ENCODE results near the gene PLD1. TPM values are rescaled to one million over a fixed set of nuclear protein-coding genes. Genes with fewer than 3 reads are reported as not detected.
"Not testable (repeated sequence)": the region's sequence is repeated elsewhere in the genome, so short reads cannot be mapped to it uniquely, and the experiment has no call there.

PLD1 gene, protein sequence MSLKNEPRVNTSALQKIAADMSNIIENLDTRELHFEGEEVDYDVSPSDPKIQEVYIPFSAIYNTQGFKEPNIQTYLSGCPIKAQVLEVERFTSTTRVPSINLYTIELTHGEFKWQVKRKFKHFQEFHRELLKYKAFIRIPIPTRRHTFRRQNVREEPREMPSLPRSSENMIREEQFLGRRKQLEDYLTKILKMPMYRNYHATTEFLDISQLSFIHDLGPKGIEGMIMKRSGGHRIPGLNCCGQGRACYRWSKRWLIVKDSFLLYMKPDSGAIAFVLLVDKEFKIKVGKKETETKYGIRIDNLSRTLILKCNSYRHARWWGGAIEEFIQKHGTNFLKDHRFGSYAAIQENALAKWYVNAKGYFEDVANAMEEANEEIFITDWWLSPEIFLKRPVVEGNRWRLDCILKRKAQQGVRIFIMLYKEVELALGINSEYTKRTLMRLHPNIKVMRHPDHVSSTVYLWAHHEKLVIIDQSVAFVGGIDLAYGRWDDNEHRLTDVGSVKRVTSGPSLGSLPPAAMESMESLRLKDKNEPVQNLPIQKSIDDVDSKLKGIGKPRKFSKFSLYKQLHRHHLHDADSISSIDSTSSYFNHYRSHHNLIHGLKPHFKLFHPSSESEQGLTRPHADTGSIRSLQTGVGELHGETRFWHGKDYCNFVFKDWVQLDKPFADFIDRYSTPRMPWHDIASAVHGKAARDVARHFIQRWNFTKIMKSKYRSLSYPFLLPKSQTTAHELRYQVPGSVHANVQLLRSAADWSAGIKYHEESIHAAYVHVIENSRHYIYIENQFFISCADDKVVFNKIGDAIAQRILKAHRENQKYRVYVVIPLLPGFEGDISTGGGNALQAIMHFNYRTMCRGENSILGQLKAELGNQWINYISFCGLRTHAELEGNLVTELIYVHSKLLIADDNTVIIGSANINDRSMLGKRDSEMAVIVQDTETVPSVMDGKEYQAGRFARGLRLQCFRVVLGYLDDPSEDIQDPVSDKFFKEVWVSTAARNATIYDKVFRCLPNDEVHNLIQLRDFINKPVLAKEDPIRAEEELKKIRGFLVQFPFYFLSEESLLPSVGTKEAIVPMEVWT
- total RNA-seq (1 to 10 TPM; 1.9 to 6.7 (median 3.0) TPM), polyA plus RNA-seq (1 to 10 TPM in 2 of 3 donors, under 1 TPM in 1; 0.73 to 1.7 (median 1.6) TPM)
- long read RNA-seq, donor 1, result 0 reads
- long read RNA-seq, donor 2, partial matches to known transcripts, result 0 of 1 reads
- long read RNA-seq, donor 2, other reads (novel, unspliced or antisense), result 1 of 1 reads

DNA sequence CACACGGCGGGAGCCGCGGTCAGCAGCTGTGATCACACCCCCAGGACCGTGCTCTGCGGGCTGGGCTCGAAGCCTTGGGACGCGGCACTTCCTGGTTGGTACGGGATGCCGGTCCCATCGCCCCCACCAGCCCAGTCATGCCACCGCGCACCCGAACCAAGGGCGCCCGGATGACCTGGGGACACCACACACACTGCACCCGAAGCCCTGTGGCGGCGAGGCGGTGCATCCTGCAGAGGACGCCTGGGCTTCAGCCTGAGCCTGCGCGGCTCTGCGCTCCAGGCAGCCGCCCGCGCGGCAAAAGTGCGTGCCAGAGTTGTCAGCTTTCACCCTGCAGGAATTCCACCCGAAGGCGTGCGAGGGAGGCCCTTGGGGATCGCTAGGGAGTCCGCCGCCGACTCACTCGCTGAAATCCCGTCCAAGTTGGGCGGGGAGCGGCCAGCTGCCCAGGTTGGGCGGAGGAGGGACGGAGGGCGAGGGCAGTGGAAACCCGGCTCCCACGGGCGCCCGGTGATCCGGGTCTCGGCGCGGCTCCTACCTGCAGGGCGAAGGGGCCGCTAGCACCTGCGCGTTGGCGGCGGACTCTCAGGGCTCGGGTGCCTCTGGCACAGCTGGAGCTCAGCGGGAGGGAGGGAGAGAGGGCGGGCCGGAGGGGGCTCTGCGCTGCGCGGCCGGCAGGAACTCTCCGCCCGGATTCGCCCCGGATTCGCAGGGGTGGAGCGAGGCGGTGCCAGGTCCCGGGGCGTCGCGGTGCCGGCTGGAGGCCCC, at the start of gene PLD1:
PLD1 (minus strand) TSS at position 623 of the 768 bp plus-strand sequence. CDS start 72,432 bp downstream, outside the sequence.
- H3K36me3 ChIP-seq (ENCODE audit: insufficient read depth in 1 of 2, low read depth in 1 of 2), result no peaks in the 10 kb centered on the region
- TF ChIP-seq, protein P1, sequence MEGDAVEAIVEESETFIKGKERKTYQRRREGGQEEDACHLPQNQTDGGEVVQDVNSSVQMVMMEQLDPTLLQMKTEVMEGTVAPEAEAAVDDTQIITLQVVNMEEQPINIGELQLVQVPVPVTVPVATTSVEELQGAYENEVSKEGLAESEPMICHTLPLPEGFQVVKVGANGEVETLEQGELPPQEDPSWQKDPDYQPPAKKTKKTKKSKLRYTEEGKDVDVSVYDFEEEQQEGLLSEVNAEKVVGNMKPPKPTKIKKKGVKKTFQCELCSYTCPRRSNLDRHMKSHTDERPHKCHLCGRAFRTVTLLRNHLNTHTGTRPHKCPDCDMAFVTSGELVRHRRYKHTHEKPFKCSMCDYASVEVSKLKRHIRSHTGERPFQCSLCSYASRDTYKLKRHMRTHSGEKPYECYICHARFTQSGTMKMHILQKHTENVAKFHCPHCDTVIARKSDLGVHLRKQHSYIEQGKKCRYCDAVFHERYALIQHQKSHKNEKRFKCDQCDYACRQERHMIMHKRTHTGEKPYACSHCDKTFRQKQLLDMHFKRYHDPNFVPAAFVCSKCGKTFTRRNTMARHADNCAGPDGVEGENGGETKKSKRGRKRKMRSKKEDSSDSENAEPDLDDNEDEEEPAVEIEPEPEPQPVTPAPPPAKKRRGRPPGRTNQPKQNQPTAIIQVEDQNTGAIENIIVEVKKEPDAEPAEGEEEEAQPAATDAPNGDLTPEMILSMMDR (IDR thresholded peaks at IDR 0.05), result peak; percentile 9
- H3K4me1 ChIP-seq, result peaks cover 10% of the 10 kb centered on the region
- no peaks in the 10 kb centered on the region for H3K27me3 ChIP-seq (ENCODE audit: insufficient read depth in 3 of 3, low read length in 2 of 3)
- no peaks in the 10 kb centered on the region for H3K9me3 ChIP-seq
- DNase-seq (peak; percentile 89 to 93), ATAC-seq (peak; percentile 74 to 85 (median 82))
- H3K4me3 ChIP-seq, result peak within 1 kb of the TSS; percentile 79
- peak within 1 kb of the TSS; percentile 70 for H3K27ac ChIP-seq
- intact Hi-C loops (cut with DNase I), result no loop called here
- 0% methylated on average over 60 to 77 of the region's 78 CpGs for WGBS, 3 donors

DNA sequence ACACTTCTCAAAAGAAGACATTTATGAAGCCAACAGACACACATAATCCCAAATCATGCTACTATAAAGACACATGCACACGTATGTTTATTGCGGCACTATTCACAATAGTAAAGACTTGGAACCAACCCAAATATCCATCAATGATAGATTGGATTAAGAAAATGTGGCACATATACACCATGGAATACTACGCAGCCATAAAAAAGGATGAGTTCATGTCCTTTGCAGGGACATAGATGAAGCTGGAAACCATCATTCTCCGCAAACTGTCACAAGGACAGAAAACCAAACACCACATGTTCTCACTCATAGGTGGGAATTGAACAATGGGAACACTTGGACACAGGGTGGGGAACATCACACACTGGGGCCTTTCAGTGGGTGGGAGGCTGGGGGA, 48.5 kb upstream of the PLD1 start:
- ATAC-seq; H3K27ac ChIP-seq; H3K27me3 ChIP-seq (ENCODE audit: insufficient read depth in 3 of 3, low read length in 2 of 3); H3K36me3 ChIP-seq (ENCODE audit: insufficient read depth in 1 of 2, low read depth in 1 of 2); DNase-seq; H3K4me1 ChIP-seq; H3K4me3 ChIP-seq; intact Hi-C loops (cut with DNase I): not testable (repeated sequence)
- 96 to 99% (median 98%) methylated on average over 4 of the region's 4 CpGs for whole genome bisulfite sequencing, 3 donors
- peaks cover 11% of the 10 kb centered on the region for H3K9me3 ChIP-seq

DNA sequence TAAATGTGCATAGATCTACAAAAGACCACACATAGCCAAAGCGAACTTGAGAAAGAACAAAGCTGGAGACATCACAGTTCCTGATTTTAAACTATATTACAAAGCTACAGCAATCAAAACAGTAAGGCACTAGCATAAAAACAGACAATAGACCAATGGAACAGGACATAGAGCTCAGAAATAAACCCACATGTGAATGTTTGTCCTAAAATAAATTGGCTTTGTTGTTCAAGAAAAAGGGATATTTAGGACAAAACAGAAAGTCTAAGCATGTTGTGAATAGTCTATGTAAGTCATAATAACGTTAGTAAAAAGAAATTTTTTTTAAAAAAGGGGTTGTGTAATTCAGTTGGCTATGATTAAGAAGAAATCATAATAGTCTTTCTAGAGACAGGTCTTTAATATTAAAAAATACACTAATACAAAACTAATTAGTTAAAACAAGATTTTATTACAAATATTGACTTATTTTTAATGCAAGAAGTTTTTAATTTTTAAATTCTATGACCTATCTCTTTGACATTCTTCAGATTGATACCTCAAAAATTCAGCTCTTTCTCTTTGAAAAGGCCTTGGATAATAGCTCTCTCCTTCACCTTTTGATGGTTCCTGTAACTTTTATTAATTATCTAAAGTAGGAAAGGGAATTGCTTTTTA, 44.5 kb upstream of the PLD1 start:
- TF ChIP-seq, protein P1 (IDR thresholded peaks at IDR 0.05), result no peak
- no peaks in the 10 kb centered on the region for H3K4me1 ChIP-seq
- intact Hi-C loops (cut with DNase I), result no loop called here
- peaks cover 12% of the 10 kb centered on the region for H3K9me3 ChIP-seq
- 84 to 93% (median 93%) methylated on average over 2 of the region's 2 CpGs for whole genome bisulfite sequencing, 3 donors
- H3K36me3 ChIP-seq (ENCODE audit: insufficient read depth in 1 of 2, low read depth in 1 of 2), result no peaks in the 10 kb centered on the region
- ATAC-seq (no peak), DNase-seq (no peak)
- H3K27ac ChIP-seq, result no peak overlapping the region
- no peak overlapping the region for H3K4me3 ChIP-seq
- no peaks in the 10 kb centered on the region for H3K27me3 ChIP-seq (ENCODE audit: insufficient read depth in 3 of 3, low read length in 2 of 3)

DNA sequence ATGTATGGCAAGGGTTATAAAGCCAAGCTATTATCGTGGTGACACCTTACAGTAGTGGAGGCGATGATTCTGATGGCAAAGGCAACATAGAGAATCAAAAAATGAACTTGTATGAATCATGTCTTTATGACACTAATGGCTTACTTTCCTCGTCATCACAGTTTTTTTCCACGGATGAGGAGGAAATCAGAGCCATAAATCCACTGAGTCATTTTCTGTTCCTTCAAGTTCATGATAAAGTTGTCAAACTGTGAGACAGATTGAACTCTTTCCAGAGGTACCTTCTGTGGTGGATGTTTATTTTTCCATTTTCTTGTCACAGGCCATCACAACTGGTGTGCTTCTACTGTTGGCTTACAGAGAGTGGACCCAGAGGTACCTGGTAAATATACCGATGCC, 41.4 kb upstream of the PLD1 start:
- no peak overlapping the region for H3K4me3 ChIP-seq
- no peaks in the 10 kb centered on the region for H3K4me1 ChIP-seq
- DNase-seq (no peak), ATAC-seq (no peak)
- TF ChIP-seq, protein P1 (IDR thresholded peaks at IDR 0.05), result no peak
- H3K9me3 ChIP-seq, result peaks cover 12% of the 10 kb centered on the region
- intact Hi-C loops (cut with DNase I), result no loop called here
- H3K27me3 ChIP-seq (ENCODE audit: insufficient read depth in 3 of 3, low read length in 2 of 3), result no peaks in the 10 kb centered on the region
- H3K36me3 ChIP-seq (ENCODE audit: insufficient read depth in 1 of 2, low read depth in 1 of 2), result no peaks in the 10 kb centered on the region
- no peak overlapping the region for H3K27ac ChIP-seq
- 82 to 88% (median 85%) methylated on average over 5 of the region's 5 CpGs for WGBS, 3 donors

Measured in psoas muscle (tissue), 8 donors.